AG08395 (cell line): ENCODE measurements around the gene HGD.
"Not testable (repeated sequence)": the region's sequence is repeated elsewhere in the genome, so short reads cannot be mapped to it uniquely, and the experiment has no call there.

ENCODE experiments used
- DNase-seq: peaks from one replicate; pipeline ENCODE4 v3.0.0; 2012; ENCODE audit warnings: mixed read lengths, low spot score

HGD gene

GRCh38 chr3:120637851-120638559, 44.0 kb downstream of the HGD start:
- no peak for DNase-seq

- DNase-seq, result no peak
Observed at GRCh38 chr3:120636795-120637401, 45.1 kb downstream of the HGD start.

GRCh38 chr3:120634539-120634938, 47.5 kb downstream of the HGD start:
- DNase-seq, result no peak

GRCh38 chr3:120625159-120625586, 56.9 kb downstream of the HGD start:
- DNase-seq, result no peak

- DNase-seq, result no peak
Observed at GRCh38 chr3:120623727-120624093, 58.3 kb downstream of the HGD start.

GRCh38 chr3:120622870-120623726, 58.9 kb downstream of the HGD start:
- no peak for DNase-seq

- DNase-seq, result no peak
Observed at GRCh38 chr3:120622457-120622856, 59.6 kb downstream of the HGD start.

GRCh38 chr3:120616745-120617144, 65.3 kb downstream of the HGD start:
- not testable (repeated sequence) for DNase-seq

GRCh38 chr3:120615847-120616609, 66.0 kb downstream of the HGD start:
- peak; percentile 64 for DNase-seq

- DNase-seq, result no peak
Observed at GRCh38 chr3:120614765-120615164, 67.3 kb downstream of the HGD start.

GRCh38 chr3:120608506-120608905, 73.5 kb downstream of the HGD start:
- no peak for DNase-seq

- DNase-seq, result peak; percentile 7
Observed at GRCh38 chr3:120604784-120605183, 77.3 kb downstream of the HGD start.

GRCh38 chr3:120604382-120604781, 77.7 kb downstream of the HGD start:
- DNase-seq, result no peak

- no peak for DNase-seq
Observed at GRCh38 chr3:120602682-120603081, 79.4 kb downstream of the HGD start.

- DNase-seq, result no peak
Observed at GRCh38 chr3:120601554-120601953, 80.5 kb downstream of the HGD start.

GRCh38 chr3:120599211-120599610, 82.8 kb downstream of the HGD start:
- DNase-seq, result no peak

- no peak for DNase-seq
Observed at GRCh38 chr3:120597445-120598049, 84.5 kb downstream of the HGD start.

- DNase-seq, result no peak
Observed at GRCh38 chr3:120596853-120597223, 85.2 kb downstream of the HGD start.

- peak; percentile 100 for DNase-seq
Observed at GRCh38 chr3:120596116-120596852, 85.8 kb downstream of the HGD start, which contains the start of gene NDUFB4. Gene NDUFB4, plus strand, starts transcription at chr3:120596336. Its CDS starts 24 bp downstream, at chr3:120596360.

- no peak for DNase-seq
Observed at GRCh38 chr3:120595788-120596115, 86.3 kb downstream of the HGD start.

GRCh38 chr3:120587332-120587975, 94.6 kb downstream of the HGD start:
- no peak for DNase-seq
